A549 (cell line): ENCODE results near the gene GPHB5.

ENCODE experiments used
- CEBPB ChIP-seq, 2 experiments: fragments of >200 bp in 1 of 2; sonication (Bioruptor Twin) in 1 of 2; formaldehyde crosslinking in 1 of 2; IDR thresholded peaks; 2 replicates each; pipeline ENCODE4 v1.6.1; 2012 to 2016
- CHD4 ChIP-seq: fragments of 200-600 bp; sonication (generic); IDR thresholded peaks from 2 replicates; pipeline ENCODE4 v1.6.1; 2016; ENCODE audit warnings: antibody characterized with exemption, mild to moderate bottlenecking, borderline replicate concordance
- EP300 ChIP-seq, 2 experiments: fragments of >200 bp; sonication (Bioruptor Twin); formaldehyde crosslinking; IDR thresholded peaks; 2 replicates in 1 of 2; 3 replicates in 1 of 2; pipeline ENCODE4 v1.6.1; 2016 to 2017
- POLR2A ChIP-seq: IDR thresholded peaks from 2 replicates; pipeline ENCODE4 v1.6.1; 2012; ENCODE audit warnings: mild to moderate bottlenecking, low read length
- RAD21 ChIP-seq, 2 experiments: fragments of >200 bp in 1 of 2; sonication (Bioruptor Twin) in 1 of 2; formaldehyde crosslinking in 1 of 2; IDR thresholded peaks in 1 of 2; conservative IDR thresholded peaks in 1 of 2; 2 replicates in 1 of 2; 3 replicates in 1 of 2; pipeline ENCODE4 v1.6.1; 2012 to 2018; ENCODE audit warnings: inconsistent platforms in 1 of 2
- USF2 ChIP-seq: fragments of 450-650 bp; IDR thresholded peaks from 2 replicates; pipeline ENCODE4 v1.6.1; 2014; ENCODE audit warnings: antibody characterized with exemption
- TF ChIP-seq, protein P1 (sequence below): fragments of >200 bp; sonication (Bioruptor Twin); formaldehyde crosslinking; IDR thresholded peaks from 3 replicates; pipeline ENCODE4 v1.5.1; 2016
- TF ChIP-seq, protein P2 (sequence below): fragments of >200 bp; sonication (Bioruptor Twin); formaldehyde crosslinking; IDR thresholded peaks from 2 replicates; pipeline ENCODE4 v1.6.1; 2016

- TF ChIP-seq RAD21 (conservative IDR thresholded peaks at IDR 0.05 in 1 of 2, IDR thresholded peaks at IDR 0.05 in 1 of 2): no peak
- TF ChIP-seq EP300 (IDR thresholded peaks at IDR 0.05): no peak
- TF ChIP-seq, protein P1, sequence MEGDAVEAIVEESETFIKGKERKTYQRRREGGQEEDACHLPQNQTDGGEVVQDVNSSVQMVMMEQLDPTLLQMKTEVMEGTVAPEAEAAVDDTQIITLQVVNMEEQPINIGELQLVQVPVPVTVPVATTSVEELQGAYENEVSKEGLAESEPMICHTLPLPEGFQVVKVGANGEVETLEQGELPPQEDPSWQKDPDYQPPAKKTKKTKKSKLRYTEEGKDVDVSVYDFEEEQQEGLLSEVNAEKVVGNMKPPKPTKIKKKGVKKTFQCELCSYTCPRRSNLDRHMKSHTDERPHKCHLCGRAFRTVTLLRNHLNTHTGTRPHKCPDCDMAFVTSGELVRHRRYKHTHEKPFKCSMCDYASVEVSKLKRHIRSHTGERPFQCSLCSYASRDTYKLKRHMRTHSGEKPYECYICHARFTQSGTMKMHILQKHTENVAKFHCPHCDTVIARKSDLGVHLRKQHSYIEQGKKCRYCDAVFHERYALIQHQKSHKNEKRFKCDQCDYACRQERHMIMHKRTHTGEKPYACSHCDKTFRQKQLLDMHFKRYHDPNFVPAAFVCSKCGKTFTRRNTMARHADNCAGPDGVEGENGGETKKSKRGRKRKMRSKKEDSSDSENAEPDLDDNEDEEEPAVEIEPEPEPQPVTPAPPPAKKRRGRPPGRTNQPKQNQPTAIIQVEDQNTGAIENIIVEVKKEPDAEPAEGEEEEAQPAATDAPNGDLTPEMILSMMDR: no peak
- no peak for TF ChIP-seq CHD4
- no peak for TF ChIP-seq CEBPB (IDR thresholded peaks at IDR 0.05)
- no peak for TF ChIP-seq POLR2A
- TF ChIP-seq, protein P2, sequence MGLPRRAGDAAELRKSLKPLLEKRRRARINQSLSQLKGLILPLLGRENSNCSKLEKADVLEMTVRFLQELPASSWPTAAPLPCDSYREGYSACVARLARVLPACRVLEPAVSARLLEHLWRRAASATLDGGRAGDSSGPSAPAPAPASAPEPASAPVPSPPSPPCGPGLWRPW: no peak
- no peak for TF ChIP-seq USF2
Measured at GRCh38 chr14:63288853-63289252, 29.9 kb downstream of the GPHB5 start.
